ENCODE results near the gene MCF2.
"Not testable (repeated sequence)": the region's sequence is repeated elsewhere in the genome, so short reads cannot be mapped to it uniquely, and the experiment has no call there.

Gene MCF2, protein sequence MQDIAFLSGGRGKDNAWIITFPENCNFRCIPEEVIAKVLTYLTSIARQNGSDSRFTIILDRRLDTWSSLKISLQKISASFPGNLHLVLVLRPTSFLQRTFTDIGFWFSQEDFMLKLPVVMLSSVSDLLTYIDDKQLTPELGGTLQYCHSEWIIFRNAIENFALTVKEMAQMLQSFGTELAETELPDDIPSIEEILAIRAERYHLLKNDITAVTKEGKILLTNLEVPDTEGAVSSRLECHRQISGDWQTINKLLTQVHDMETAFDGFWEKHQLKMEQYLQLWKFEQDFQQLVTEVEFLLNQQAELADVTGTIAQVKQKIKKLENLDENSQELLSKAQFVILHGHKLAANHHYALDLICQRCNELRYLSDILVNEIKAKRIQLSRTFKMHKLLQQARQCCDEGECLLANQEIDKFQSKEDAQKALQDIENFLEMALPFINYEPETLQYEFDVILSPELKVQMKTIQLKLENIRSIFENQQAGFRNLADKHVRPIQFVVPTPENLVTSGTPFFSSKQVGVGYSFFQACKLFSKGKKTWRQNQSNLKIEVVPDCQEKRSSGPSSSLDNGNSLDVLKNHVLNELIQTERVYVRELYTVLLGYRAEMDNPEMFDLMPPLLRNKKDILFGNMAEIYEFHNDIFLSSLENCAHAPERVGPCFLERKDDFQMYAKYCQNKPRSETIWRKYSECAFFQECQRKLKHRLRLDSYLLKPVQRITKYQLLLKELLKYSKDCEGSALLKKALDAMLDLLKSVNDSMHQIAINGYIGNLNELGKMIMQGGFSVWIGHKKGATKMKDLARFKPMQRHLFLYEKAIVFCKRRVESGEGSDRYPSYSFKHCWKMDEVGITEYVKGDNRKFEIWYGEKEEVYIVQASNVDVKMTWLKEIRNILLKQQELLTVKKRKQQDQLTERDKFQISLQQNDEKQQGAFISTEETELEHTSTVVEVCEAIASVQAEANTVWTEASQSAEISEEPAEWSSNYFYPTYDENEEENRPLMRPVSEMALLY

DNA sequence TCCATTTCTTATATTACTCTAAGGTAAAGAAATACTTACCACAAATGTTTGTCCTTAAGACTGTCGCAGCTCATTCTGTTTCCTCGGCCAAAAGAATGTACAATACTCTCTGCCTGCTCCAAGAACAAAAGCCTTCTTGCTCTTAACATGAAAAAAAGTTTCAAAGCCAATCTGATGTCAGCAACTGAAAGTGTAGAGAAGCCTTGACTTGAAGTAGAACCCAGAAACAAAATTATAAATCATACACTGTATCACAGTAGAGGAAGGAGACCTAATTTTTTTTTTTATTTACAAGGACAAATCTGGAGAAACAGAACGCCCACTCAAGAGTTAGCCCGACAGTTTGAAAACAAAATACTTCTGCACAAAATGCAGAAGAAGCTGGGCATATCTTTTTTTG is at the start of gene MCF2:
Gene MCF2 (minus strand): TSS at position 101 of the 400 bp plus-strand sequence. CDS start 56,423 bp downstream, outside the sequence.
- DNase-seq: no peak

DNA sequence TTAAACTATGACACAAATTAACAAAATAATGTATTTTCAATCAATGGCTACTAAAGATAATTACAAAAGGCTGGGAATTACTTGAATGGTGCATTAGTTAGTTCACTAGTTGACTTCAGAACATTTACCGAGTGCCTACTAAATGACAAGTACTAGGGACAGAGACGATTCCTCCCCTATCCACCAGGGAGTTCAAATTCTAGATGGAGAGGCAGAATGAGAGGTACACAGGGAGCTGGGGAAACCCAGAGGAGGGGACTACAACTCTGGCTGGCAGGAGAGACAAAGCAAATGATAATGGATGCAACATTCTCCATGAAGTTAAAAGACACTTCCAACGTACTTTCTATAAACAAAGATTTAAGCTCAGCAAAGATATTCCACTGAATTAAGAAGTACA is 43.1 kb upstream of the MCF2 start:
- no peak for DNase-seq

DNA sequence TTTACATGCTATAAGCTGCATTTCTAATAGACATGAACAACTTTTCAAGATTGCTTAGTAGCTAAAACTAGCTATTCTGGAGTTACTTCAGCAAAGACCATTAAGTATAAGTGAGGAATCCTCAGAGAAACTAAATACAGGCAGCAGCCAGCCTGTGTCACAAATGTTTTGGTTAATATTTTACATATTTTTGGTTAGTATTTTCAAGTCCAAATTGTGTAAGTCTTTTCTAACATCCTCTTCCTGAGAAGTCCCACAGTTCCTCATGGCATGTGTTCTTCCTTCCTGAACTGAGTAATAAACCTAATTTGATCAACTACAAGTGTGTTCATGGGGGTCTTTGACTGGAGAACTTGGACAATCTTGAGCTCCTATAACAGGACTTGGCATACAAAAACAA is 42.4 kb upstream of the MCF2 start:
- DNase-seq: no peak

DNA sequence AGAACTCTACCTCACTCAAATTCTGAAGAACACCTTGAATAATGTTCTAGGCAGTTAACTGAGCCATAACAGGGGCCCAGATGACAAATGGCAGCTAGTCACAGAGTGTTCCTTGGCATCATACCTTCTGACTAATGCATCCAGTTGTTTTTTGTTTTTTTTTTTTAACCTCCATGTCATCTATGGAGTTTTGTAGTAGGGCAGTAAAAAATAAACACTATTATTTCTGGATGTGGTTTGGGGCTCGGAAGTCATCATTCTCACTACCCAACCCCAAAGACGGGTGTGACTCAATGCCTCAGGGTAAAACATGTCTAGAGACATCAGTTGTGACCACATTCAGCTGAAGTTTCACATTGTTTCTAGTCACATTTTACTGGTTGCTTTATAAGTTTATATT is 31.2 kb upstream of the MCF2 start:
- DNase-seq: no peak

DNA sequence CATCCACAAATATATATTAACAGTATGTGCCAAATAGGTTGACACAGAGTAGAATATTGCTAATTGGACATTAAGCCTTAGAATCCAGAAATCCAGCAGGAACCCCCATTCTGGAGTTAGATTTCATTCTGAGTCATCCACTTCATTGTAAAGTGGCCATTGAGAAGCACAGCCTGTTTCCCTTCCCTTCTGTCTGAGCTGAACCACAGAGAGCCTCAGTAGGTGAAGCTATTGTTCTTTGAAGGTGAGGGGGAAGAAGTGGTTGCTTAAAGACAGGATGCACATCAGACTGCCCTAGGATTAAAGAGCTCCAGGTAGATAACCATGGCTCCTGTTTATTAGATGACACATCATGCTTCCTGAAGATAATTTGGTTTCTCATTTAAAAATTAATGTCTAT is 30.6 kb upstream of the MCF2 start:
- DNase-seq: peak; percentile 22

DNA sequence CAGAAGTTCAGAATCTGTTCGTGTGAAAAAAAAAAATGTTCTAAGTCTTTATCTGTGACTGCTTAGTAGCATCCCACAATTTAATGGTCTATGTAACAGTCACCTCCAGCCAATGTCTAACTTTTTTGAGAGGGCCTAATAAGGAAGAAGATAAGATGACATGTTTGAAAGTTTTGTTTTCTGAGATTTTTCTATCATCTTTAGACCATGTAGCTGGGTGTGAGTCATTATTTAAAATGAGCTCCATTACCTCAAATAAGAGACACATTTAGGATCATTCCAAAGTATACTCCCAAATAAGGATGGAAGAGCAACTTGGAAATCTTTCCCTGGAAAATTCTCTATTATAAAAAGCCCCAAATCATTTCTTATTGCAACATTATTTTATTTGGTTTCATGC is 28.2 kb upstream of the MCF2 start:
- no peak for DNase-seq

DNA sequence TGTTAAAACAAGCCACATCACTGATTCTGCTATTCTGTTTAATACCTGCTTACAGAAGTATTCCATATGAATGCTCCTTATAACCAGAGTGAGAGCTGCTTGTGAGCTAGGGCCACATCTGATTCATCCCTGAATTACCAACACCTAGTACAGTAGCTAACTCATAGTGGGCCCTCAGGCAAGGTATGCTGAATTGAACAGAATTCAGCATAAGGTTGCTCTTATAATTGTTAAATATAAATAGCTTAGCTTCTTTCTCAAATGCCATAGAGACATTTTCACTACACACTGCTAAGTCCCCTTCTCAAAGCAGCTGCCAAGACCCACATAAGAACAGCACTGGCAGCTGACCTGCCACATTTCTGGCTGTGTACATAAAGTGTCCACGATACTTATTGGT is 27.0 kb upstream of the MCF2 start:
- DNase-seq: no peak

DNA sequence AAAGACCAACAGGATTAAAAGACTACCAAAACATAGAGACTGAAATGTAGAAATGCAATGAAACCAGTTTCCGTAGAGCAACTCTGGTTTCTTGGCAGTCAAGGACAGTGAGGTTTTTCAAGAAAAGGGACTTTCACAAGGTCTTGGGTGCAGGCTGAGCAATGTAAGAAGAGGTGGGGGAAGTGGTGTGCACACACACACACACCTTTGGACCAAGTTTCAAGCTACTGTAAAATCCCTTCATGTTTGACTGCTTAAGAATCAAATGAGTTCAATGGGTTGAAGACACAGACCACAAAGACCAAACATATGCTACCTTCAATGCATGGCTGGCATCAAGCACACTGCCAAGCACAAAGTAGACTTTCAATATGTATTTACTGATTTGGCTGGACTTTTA is 17.8 kb upstream of the MCF2 start:
- no peak for DNase-seq

DNA sequence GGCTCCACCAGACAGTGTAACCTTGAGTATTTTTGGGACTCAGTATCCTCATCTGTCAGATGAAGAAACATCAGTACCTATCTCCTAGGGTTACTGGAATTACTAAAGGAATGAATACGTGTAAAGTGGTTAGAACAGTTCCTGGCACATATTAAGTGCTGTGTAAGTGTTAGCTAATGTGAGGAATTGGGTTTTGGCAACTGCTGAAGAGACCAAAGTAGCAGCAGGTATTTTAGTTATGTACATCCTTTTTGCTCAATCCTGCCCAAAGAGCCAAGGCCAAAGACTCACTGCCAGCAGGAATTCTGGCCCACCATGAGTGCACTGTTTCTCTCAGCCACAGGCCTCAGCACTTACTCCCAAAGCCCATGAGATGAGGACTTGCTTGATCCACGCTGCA is 16.7 kb upstream of the MCF2 start:
- DNase-seq: no peak

DNA sequence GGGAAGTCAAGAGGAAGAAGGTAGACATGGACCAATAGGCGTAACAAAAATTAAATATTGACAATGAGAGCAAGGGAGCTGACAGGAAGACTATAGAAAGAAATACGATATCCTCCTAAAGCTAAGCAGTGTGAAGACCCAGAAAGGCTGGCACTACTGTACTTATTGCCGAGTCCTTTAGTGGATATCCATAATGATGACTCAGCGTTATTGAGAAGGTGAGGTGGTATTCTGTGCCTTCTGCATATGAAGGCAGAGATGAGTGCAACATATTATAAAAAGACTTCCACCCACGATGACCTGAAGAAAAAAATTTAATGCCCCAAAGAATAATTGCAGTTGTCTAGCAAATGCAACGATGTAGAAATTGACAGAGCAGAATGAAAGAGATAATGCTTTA is 13.0 kb upstream of the MCF2 start:
- no peak for DNase-seq

DNA sequence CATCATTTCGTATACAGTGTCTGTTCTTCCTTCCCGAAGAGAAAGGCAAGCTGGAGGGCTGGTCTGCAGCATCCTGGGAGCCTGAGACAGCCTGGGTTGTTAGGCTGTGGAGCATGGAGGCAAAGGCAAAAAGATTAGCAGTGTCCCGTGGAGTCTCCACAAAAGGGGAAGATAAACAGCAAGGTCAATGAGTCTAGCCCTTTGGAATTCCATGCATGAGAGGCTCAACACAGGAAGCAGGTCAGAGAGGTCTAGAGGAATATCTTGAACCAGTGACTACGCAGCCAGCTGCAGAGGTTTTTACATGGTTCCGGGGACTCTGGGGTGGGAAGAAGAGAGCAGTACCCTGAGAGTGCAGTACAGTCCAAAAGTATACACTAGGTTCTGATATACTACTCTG is 12.2 kb upstream of the MCF2 start:
- DNase-seq: no peak

DNA sequence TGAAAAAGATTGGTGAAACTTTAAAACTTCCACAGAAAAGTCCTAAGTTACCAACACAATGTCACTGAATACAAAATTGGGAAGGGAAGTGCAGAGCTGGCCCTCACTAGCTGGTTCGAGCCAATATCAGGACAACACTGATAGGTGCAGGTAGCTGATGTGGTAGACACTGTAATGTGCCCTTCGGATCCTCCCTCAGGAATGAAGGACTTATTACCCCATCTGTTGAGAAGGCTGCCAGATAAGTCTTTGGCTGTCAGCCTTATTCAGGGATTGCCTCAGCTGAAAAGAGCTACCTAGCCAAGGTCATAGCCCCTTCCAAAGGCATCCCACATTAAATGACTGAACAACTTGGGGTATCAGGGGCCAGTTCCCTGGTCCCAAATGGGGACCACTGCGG is 5.3 kb downstream of the MCF2 start:
- DNase-seq: no peak

DNA sequence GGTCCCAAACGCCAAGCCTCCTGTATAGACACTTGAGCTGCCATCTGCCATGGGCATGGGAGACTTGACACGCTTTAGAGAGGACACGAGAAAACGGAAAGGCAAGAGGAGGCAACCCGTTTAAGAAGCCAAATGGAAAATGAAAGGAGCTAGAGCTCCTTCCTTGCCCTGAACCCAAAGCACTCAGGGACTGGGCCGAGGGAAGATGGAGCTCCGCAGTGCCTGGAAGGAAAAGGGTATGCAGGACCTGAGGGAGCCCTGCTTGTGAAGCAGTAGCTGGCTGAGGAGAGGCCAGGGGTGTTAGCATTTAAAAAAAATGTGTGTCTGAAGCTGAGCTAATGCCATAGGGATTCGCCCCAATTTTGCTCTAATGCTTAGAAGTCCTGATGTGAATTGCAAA is 15.1 kb downstream of the MCF2 start:
- no peak for DNase-seq

DNA sequence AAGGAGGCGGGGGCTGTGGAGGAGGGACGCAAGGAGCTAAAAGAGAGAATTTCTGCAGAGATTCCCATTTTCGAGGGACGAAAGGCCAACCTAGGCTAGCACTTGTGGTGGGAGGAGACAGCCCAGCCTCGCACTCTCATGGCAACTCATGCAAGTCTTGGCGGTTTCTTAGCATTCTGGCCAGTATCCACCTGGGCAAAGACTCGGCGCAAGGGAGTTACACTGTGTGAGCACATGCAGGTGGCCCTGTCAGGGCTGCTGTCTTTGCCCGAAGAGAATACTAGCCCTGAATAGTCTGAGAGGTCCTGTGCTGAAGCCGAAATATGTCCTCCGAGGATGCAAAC is 15.5 kb downstream of the MCF2 start:
- DNase-seq: no peak

DNA sequence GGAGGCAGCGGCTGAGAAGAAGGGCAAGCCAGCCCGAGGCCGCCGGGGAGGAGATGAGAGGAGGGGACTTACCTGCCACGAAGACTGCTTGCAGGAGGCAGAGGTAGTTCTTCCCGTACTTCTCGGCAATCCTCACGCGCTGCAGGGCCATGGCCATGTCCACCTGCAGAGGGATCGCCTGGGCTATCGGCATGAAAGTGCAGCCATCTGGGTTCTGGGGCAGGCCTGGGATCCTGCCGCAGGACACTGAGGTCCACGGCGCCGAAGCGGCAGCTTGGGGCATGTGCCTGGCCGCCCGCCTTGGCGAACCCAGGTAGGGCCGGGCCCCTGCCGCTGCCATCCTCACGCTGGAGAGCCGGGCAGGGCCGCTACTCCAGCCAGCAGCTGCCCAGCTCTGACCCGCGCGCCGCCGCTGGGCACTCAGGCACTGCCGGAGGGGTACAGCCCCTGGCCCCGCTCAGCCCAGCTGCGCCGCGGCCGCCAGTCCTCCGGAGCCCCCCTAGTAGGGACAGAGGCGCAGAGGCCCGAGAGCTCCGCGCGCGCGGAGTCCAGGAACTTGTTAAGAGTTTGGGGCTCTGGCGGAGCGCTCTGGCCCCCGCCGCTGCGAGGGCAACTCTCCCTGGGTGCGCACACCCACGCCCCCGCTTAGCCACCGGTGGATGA is 16.0 kb downstream of the MCF2 start:
- no peak for DNase-seq

DNA sequence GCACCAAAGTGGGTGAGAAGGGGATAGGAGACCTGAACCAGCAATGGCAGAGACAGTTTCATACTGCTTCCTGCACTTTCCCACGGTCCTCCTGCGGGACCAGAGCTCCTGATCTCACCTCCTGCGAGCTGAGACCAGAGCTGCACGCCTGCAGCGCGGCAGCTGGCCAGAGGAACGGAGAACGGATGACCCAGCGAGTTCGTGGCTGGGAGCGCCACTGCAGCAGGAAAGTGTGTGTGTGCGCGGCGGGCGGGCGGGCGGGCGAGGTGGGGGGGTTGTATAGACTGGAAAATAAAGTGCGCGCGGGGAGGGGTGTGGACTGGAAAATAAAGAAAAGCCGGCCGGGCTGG is 16.5 kb downstream of the MCF2 start:
- no peak for DNase-seq

DNA sequence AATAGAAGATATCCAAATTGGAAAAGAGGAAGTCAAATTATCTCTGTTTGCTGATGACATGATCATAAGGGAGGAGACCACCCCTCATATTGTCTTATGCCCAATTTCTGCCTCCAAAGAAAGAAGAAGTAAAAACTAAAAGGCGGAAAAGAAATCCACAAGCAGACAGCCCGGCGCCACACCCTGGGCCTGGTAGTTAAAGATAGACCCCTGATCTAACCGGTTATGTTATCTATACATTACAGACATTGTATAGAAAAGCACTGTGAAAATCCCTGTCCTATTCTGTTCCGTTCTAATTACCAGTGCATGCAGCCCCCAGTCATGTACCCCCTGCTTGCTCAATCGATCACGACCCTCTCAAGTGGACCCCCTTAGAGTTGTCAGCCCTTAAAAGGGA is 22.8 kb downstream of the MCF2 start:
- DNase-seq: not testable (repeated sequence)

DNA sequence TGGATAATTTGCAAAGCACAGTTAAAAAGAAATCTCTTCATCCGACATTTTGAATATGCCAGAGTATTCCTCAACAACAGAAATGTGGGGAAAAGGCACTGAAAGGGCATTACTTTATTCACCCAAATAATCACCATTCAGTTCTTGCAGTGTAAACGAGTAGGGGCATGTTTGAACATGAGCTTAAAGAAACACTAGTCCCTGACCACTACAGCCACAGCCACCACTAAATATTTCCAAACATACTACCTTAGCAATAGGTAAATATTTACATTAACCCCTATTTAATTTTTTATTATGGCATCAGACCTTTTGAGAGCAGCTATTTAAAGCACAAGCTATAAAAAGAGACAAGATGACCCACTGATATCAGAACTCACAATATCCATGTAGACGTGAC is 27.6 kb downstream of the MCF2 start:
- DNase-seq: no peak

DNA sequence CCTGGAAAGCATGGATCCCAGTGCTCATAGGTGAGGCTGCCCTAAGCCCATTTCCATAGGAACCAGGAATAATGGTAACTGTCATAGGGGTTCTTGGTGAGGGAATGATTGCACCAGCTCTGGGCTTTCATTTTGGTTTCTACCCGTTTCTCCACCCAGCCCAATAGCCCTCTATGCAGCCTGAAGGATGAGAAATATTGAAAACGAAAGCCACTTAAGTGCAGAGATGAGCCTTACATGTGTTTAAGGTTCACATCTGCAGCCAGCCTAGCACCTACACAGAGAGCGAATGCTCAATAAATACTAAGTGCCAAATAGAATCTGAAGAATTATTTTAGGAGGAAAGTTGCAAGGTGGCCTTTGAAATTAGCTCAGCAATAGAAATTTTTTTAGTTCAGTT is 60.4 kb downstream of the MCF2 start:
- DNase-seq: no peak

DNA sequence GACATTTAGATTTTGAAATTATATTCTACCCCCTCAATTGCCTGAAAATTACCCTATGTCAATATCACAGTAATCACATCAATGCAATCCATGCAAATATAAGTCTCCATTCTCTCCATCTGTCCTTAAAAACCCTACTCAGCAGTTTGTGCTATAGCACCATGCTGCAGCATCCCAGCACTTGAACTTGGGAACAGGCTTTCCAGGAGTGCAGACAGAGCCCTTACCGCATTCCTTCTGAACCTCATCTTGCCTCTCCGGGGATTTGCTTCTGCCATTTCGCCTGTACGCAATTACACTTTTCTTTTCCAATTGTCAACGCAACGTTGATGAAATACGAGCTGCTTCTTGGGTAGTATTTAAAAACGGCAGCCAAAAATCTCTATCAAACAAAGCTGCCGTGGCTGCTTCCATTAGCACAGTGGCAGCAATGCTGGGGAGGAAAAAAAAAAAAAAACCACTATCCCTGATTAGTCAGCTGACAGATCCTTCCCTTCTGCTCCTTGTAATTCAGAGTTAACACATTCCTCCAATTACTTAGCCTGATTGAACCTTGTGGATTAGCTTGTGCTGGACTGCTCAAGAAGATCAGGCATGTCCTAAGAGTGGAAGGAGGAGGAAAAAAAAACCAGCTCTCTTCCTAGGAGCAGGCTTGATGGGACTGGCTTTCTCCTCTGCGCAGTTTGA is 65.6 kb downstream of the MCF2 start:
- no peak for DNase-seq

DNA sequence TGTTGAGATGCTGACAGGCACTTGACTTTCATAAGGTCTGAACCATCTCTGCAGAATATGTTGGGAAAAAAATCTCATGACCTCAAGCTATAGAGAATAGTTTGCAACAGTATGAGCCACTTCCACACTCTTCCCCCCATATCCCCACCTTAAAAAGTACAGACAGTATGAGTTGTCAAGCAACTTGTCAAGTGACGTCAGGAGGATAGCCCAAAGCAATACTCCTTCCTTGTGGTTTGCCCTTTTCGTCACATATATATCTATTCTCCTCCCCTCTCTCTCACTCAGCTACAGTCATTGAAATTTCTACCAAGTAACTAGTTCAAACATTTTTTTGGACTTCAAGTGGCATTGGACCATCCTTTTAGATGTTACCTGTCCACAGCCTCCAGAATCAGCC is 67.7 kb downstream of the MCF2 start:
- no peak for DNase-seq

DNA sequence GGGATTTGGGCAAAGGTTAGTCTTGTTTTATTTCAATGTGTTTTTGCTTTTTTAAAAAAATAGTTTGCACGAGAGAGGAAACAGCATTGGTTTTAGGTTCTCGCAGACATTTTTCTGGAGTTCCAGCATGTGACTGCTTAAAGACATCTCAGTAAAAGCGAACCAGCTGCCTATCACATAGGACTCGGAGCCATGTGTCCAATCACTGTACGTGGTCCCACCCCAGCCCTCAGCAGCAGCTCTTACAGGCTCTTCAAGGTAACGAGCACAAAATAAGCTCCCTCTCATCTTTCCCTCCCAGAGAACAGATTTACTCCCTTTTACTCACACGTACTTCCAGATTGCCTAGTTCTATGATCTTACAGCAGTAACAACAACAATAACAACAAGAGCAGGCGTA is 68.7 kb downstream of the MCF2 start:
- DNase-seq: no peak

DNA sequence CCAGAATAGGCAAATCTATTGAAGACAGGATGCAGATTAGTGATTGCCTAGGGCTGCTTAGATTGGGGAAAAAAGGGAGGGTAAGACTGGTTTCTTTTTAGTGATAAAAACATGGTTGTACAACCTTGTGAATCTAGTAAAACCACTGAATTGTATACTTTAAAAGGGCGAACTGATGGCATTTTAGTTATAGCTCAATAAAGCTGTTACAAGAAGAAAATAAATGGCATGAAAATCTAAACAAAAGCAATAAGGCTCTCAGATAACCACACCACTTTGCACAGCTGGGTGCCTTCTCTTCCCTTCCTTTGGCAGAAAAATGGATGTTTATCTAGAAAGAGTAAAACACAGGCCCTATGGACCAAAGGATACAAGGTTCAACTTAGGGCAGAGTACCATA is 107.9 kb downstream of the MCF2 start:
- DNase-seq: no peak
